ENCODE data around the gene GOLGA6L1.
"Not testable (repeated sequence)": the region's sequence is repeated elsewhere in the genome, so short reads cannot be mapped to it uniquely, and the experiment has no call there.

The GOLGA6L1 gene

GRCh38 chr15:23136722-23137121 is at the start of gene GOLGA6L1:
Gene GOLGA6L1, minus strand, starts transcription at chr15:23136822. Its CDS starts 91 bp downstream, at chr15:23136731.
- in situ Hi-C loops (cut with MboI; ENCODE audit: low sequenced_read_pairs) = not testable (repeated sequence)

DNA sequence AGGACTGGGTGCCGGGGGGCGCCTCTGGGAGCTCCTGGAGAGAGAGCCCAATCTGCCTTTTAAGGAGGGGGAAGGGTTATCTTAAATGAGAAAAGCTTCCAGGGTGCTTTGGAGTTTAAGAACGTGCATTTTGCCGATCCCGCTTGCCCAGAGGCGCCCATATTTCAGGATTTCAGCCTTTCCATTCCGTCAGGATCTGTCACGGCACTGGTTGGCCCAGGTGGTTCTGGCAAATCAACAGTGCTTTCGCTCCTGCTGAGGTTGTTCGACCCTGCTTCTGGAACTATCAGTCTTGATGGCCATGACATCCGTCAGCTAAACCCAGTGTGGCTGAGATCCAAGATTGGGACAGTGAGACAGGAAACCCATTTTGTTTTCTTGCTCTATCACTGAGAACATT is 44.6 kb upstream of the GOLGA6L1 start:
- in situ Hi-C loops (cut with MboI; ENCODE audit: low sequenced_read_pairs) = not testable (repeated sequence)

- in situ Hi-C loops (cut with MboI; ENCODE audit: low sequenced_read_pairs) = not testable (repeated sequence)
Observed at GRCh38 chr15:23180547-23180927, 43.9 kb upstream of the GOLGA6L1 start.

- in situ Hi-C loops (cut with MboI; ENCODE audit: low sequenced_read_pairs) = not testable (repeated sequence)
Observed at GRCh38 chr15:23179768-23180546, 43.3 kb upstream of the GOLGA6L1 start.

- in situ Hi-C loops (cut with MboI; ENCODE audit: low sequenced_read_pairs) = not testable (repeated sequence)
Observed at GRCh38 chr15:23176683-23177082, 40.1 kb upstream of the GOLGA6L1 start.

GRCh38 chr15:23175606-23176005 is 39.0 kb upstream of the GOLGA6L1 start:
- in situ Hi-C loops (cut with MboI; ENCODE audit: low sequenced_read_pairs) = not testable (repeated sequence)

- in situ Hi-C loops (cut with MboI; ENCODE audit: low sequenced_read_pairs) = not testable (repeated sequence)
Observed at GRCh38 chr15:23174609-23175140, 38.1 kb upstream of the GOLGA6L1 start.

- in situ Hi-C loops (cut with MboI; ENCODE audit: low sequenced_read_pairs) = not testable (repeated sequence)
Observed at GRCh38 chr15:23132787-23133186, 3.8 kb downstream of the GOLGA6L1 start.

DNA sequence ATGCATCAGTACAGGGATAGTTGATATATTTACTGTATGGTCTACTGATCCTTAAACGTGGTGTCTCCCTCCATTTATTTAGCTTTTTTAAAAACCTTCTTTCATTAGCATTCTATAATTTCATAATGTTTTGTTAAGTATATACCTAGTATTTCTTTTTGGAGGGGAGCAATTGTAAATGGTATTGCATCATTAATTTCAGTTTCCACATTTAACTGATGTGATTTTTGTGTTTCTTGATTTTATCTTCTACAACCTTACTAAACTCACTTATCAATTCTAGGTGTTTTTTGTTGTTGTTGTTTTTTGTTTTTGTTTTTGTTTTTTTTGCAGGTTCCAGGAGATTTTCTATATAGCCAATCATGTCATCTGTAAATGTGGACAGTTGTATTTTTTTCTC is 18.4 kb downstream of the GOLGA6L1 start:
- in situ Hi-C loops (cut with MboI; ENCODE audit: low sequenced_read_pairs) = no loop called here

- in situ Hi-C loops (cut with MboI; ENCODE audit: low sequenced_read_pairs) = no loop called here
Observed at GRCh38 chr15:23095796-23096195, 40.8 kb downstream of the GOLGA6L1 start.

- in situ Hi-C loops (cut with MboI; ENCODE audit: low sequenced_read_pairs) = no loop called here
Observed at GRCh38 chr15:23083115-23083514, 53.5 kb downstream of the GOLGA6L1 start.

DNA sequence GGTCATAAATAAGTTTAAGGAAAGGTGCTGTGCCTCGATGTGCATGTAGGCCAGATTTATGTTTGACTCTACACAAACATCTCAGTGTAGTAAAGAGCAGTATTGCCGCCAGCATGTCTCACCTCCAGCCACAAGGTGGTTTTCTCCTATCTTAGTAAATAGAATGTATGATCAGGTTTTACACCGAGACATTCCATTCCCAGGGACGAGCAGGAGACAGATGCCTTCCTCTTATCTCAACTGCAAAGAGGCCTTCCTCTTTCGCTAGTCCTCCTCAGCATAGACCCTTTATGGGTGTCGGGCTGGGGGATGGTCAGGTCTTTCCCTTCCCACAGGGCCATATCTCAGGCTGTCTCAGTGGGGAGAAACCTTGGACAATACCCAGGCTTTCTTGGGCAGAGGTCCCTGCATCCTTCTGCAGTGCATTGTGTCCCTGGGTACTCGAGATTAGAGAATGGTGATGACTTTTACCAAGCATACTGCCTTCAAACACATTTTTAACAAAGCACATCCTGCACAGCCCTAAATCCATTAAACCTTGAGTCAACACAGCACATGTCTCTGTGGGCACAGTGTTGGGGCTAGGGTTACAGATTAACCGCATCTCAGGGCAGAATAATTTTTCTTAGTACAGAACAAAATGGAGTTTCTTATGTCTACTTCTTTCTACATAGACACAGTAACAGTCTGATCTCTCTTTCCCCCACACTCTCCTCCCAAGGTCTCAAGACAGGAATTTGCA is 54.5 kb downstream of the GOLGA6L1 start:
- in situ Hi-C loops (cut with MboI; ENCODE audit: low sequenced_read_pairs) = not testable (repeated sequence)

GRCh38 chr15:23081271-23081670 is 55.4 kb downstream of the GOLGA6L1 start:
- in situ Hi-C loops (cut with MboI; ENCODE audit: low sequenced_read_pairs) = no loop called here

GRCh38 chr15:23079766-23080165 is 56.9 kb downstream of the GOLGA6L1 start:
- in situ Hi-C loops (cut with MboI; ENCODE audit: low sequenced_read_pairs) = no loop called here

Data from hTERT RPE-1 (cell line).